Lung microvascular endothelial cell (primary cell): ENCODE measurements around the gene PIRT. TPM values are rescaled to one million over a fixed set of nuclear protein-coding genes. Genes with fewer than 3 reads are reported as not detected.

Experiments used
- DNase-seq, 2 donors: peaks; one replicate each; pipeline versions ENCODE4 v3.0.0 to v3.0.0-alpha.2; 2010; ENCODE audit warnings: low read depth in 2 of 2
- total RNA-seq: library from RNA; depleted of rRNA; stranded (reverse); fragments of >200 nt; gene quantifications from 2 replicates; pipeline ENCODE4 v1.2.1, GENCODE V29; 2014

The PIRT gene
- total RNA-seq, 1 donor from 2014 or later = not detected

- DNase-seq = no peak
These were observed 16.1 kb downstream of the PIRT start for GRCh38 chr17:10821770-10822169.

GRCh38 chr17:10821054-10821453 is 16.8 kb downstream of the PIRT start:
- DNase-seq = no peak

- no peak for DNase-seq
These were observed 22.6 kb downstream of the PIRT start for GRCh38 chr17:10815319-10815718.

- DNase-seq = no peak
These were observed 23.8 kb downstream of the PIRT start for GRCh38 chr17:10814075-10814474.

- DNase-seq = no peak
These were observed 25.2 kb downstream of the PIRT start for GRCh38 chr17:10812674-10813073.

- no peak for DNase-seq
These were observed 28.3 kb downstream of the PIRT start for GRCh38 chr17:10809605-10810004.

- no peak for DNase-seq
These were observed 30.2 kb downstream of the PIRT start for GRCh38 chr17:10807704-10808128.

- DNase-seq = no peak
These were observed 31.2 kb downstream of the PIRT start for GRCh38 chr17:10806545-10807262.

GRCh38 chr17:10805911-10806310 is 32.0 kb downstream of the PIRT start:
- DNase-seq = no peak

- DNase-seq = no peak
These were observed 33.3 kb downstream of the PIRT start for GRCh38 chr17:10804546-10804945.

- DNase-seq = no peak
These were observed 33.9 kb downstream of the PIRT start, which contains the start of gene TMEM238L for GRCh38 chr17:10803830-10804475. Gene TMEM238L (minus strand): TSS chr17:10804099. CDS start chr17:10803963, 136 bp downstream.

GRCh38 chr17:10803350-10803749 is 34.5 kb downstream of the PIRT start:
- no peak for DNase-seq

- no peak for DNase-seq
These were observed 35.2 kb downstream of the PIRT start for GRCh38 chr17:10802496-10803284.

- DNase-seq = no peak
These were observed 38.5 kb downstream of the PIRT start for GRCh38 chr17:10799407-10799806.

GRCh38 chr17:10798910-10799309 is 39.0 kb downstream of the PIRT start:
- no peak for DNase-seq

- no peak for DNase-seq
These were observed 39.5 kb downstream of the PIRT start for GRCh38 chr17:10798332-10798749.

- no peak for DNase-seq
These were observed 40.2 kb downstream of the PIRT start for GRCh38 chr17:10797476-10798328.

GRCh38 chr17:10793816-10794215 is 44.1 kb downstream of the PIRT start:
- DNase-seq = no peak

GRCh38 chr17:10793256-10793655 is 44.6 kb downstream of the PIRT start:
- DNase-seq = no peak

GRCh38 chr17:10792151-10792550 is 45.7 kb downstream of the PIRT start:
- no peak for DNase-seq
